ENCODE data around the gene THSD7B. TPM values are rescaled to one million over a fixed set of nuclear protein-coding genes. Genes with fewer than 3 reads are reported as not detected.

Gene THSD7B
- total and polyA plus RNA-seq, 3 experiments from 2014 or later, result not detected

GRCh38 chr2:136927156-136927555 is 161.8 kb downstream of the THSD7B start:
- Histone ChIP-seq H3K36me3 (ENCODE audit: insufficient read depth, low read length) (no peaks in the 10 kb centered on the region), H3K27ac (ENCODE audit: low read depth, low read length) (no peak overlapping the region), H3K4me3 (ENCODE audit: low read length) (no peak overlapping the region), H3K4me1 (ENCODE audit: insufficient read depth, low read length) (no peaks in the 10 kb centered on the region), H3K27me3 (ENCODE audit: insufficient read depth, low read length, poor library complexity, severe bottlenecking) (no peaks in the 10 kb centered on the region), H3K9me3 (ENCODE audit: low read length) (no peaks in the 10 kb centered on the region)
- peaks cover 2 to 12% (median 4%) of the 10 kb centered on the region in 5 donors for H3K9me3 Mint-ChIP-seq
- peaks cover 0 to 3% of the 10 kb centered on the region in 2 donors for H3K27me3 Mint-ChIP-seq
- ChIA-PET CTCF (no interaction called here), POLR2A (no interaction called here)
- no peak overlapping the region for H3K4me3 Mint-ChIP-seq
- DNase-seq, result no peak
- no peaks in the 10 kb centered on the region for H3K36me3 Mint-ChIP-seq
- no peaks in the 10 kb centered on the region for H3K4me1 Mint-ChIP-seq
- no peak overlapping the region for H3K27ac Mint-ChIP-seq

- no peak overlapping the region for H3K4me3 ChIP-seq (ENCODE audit: low read length)
- ChIA-PET POLR2A (no interaction called here), CTCF (no interaction called here)
- no peak for DNase-seq
- Mint-ChIP-seq H3K27me3 (peaks cover 0 to 3% of the 10 kb centered on the region in 2 donors), H3K4me3 (no peak overlapping the region), H3K9me3 (peaks cover 2 to 7% (median 4%) of the 10 kb centered on the region in 5 donors), H3K36me3 (no peaks in the 10 kb centered on the region), H3K4me1 (no peaks in the 10 kb centered on the region), H3K27ac (no peak overlapping the region)
- no peak overlapping the region for H3K27ac ChIP-seq (ENCODE audit: low read depth, low read length)
- H3K36me3 ChIP-seq (ENCODE audit: insufficient read depth, low read length), result no peaks in the 10 kb centered on the region
- no peaks in the 10 kb centered on the region for H3K4me1 ChIP-seq (ENCODE audit: insufficient read depth, low read length)
- H3K27me3 ChIP-seq (ENCODE audit: insufficient read depth, low read length, poor library complexity, severe bottlenecking), result no peaks in the 10 kb centered on the region
- no peaks in the 10 kb centered on the region for H3K9me3 ChIP-seq (ENCODE audit: low read length)
Observed at GRCh38 chr2:136929531-136929930, 164.2 kb downstream of the THSD7B start.

GRCh38 chr2:136932700-136933099 is 167.4 kb downstream of the THSD7B start:
- Mint-ChIP-seq H3K4me1 (no peaks in the 10 kb centered on the region), H3K36me3 (no peaks in the 10 kb centered on the region), H3K4me3 (no peak overlapping the region), H3K27me3 (no peaks in the 10 kb centered on the region), H3K27ac (no peak overlapping the region), H3K9me3 (peaks cover 0 to 11% (median 0%) of the 10 kb centered on the region in 5 donors)
- no peaks in the 10 kb centered on the region for H3K36me3 ChIP-seq (ENCODE audit: insufficient read depth, low read length)
- POLR2A ChIA-PET, result no interaction called here
- H3K4me3 ChIP-seq (ENCODE audit: low read length), result no peak overlapping the region
- no peaks in the 10 kb centered on the region for H3K27me3 ChIP-seq (ENCODE audit: insufficient read depth, low read length, poor library complexity, severe bottlenecking)
- H3K9me3 ChIP-seq (ENCODE audit: low read length), result no peaks in the 10 kb centered on the region
- CTCF ChIA-PET, result no interaction called here
- no peak overlapping the region for H3K27ac ChIP-seq (ENCODE audit: low read depth, low read length)
- DNase-seq, result no peak
- H3K4me1 ChIP-seq (ENCODE audit: insufficient read depth, low read length), result no peaks in the 10 kb centered on the region

- no peaks in the 10 kb centered on the region for H3K36me3 ChIP-seq (ENCODE audit: insufficient read depth, low read length)
- no peaks in the 10 kb centered on the region for H3K9me3 ChIP-seq (ENCODE audit: low read length)
- Mint-ChIP-seq H3K4me1 (no peaks in the 10 kb centered on the region), H3K9me3 (peaks cover 0 to 10% (median 0%) of the 10 kb centered on the region in 5 donors), H3K27me3 (no peaks in the 10 kb centered on the region), H3K4me3 (no peak overlapping the region), H3K27ac (no peak overlapping the region), H3K36me3 (no peaks in the 10 kb centered on the region)
- ChIA-PET POLR2A (no interaction called here), CTCF (no interaction called here)
- no peaks in the 10 kb centered on the region for H3K27me3 ChIP-seq (ENCODE audit: insufficient read depth, low read length, poor library complexity, severe bottlenecking)
- no peak overlapping the region for H3K27ac ChIP-seq (ENCODE audit: low read depth, low read length)
- H3K4me3 ChIP-seq (ENCODE audit: low read length), result no peak overlapping the region
- no peaks in the 10 kb centered on the region for H3K4me1 ChIP-seq (ENCODE audit: insufficient read depth, low read length)
- DNase-seq, result no peak
Observed at GRCh38 chr2:136935119-136935518, 169.8 kb downstream of the THSD7B start.

GRCh38 chr2:136956050-136956449 is 190.7 kb downstream of the THSD7B start:
- H3K27me3 ChIP-seq (ENCODE audit: insufficient read depth, low read length, poor library complexity, severe bottlenecking), result no peaks in the 10 kb centered on the region
- Mint-ChIP-seq H3K9me3 (peaks cover 0 to 5% (median 0%) of the 10 kb centered on the region in 5 donors), H3K27me3 (no peaks in the 10 kb centered on the region), H3K4me1 (no peaks in the 10 kb centered on the region), H3K4me3 (no peak overlapping the region), H3K36me3 (no peaks in the 10 kb centered on the region), H3K27ac (no peak overlapping the region)
- H3K4me1 ChIP-seq (ENCODE audit: insufficient read depth, low read length), result no peaks in the 10 kb centered on the region
- no peaks in the 10 kb centered on the region for H3K9me3 ChIP-seq (ENCODE audit: low read length)
- DNase-seq, result no peak
- H3K4me3 ChIP-seq (ENCODE audit: low read length), result no peak overlapping the region
- no peak overlapping the region for H3K27ac ChIP-seq (ENCODE audit: low read depth, low read length)
- ChIA-PET POLR2A (no interaction called here), CTCF (no interaction called here)
- no peaks in the 10 kb centered on the region for H3K36me3 ChIP-seq (ENCODE audit: insufficient read depth, low read length)

- H3K27ac ChIP-seq (ENCODE audit: low read depth, low read length), result no peak overlapping the region
- no peaks in the 10 kb centered on the region for H3K4me1 Mint-ChIP-seq
Observed at GRCh38 chr2:136957044-136957443, 191.7 kb downstream of the THSD7B start.

GRCh38 chr2:136962105-136962725 is 196.9 kb downstream of the THSD7B start:
- peaks cover 0 to 3% of the 10 kb centered on the region in 2 donors for H3K27me3 Mint-ChIP-seq
- ChIA-PET CTCF (no interaction called here), POLR2A (no interaction called here)
- H3K27ac ChIP-seq (ENCODE audit: low read depth, low read length), result no peak overlapping the region
- H3K9me3 ChIP-seq (ENCODE audit: low read length), result no peaks in the 10 kb centered on the region
- H3K27ac Mint-ChIP-seq, result no peak overlapping the region
- H3K9me3 Mint-ChIP-seq, result peaks cover 0 to 4% (median 0%) of the 10 kb centered on the region in 5 donors
- no peaks in the 10 kb centered on the region for H3K36me3 Mint-ChIP-seq
- no peak overlapping the region for H3K4me3 ChIP-seq (ENCODE audit: low read length)
- H3K4me3 Mint-ChIP-seq, result no peak overlapping the region
- DNase-seq, result no peak
- no peaks in the 10 kb centered on the region for H3K36me3 ChIP-seq (ENCODE audit: insufficient read depth, low read length)
- H3K4me1 ChIP-seq (ENCODE audit: insufficient read depth, low read length), result no peaks in the 10 kb centered on the region
- no peaks in the 10 kb centered on the region for H3K4me1 Mint-ChIP-seq
- no peaks in the 10 kb centered on the region for H3K27me3 ChIP-seq (ENCODE audit: insufficient read depth, low read length, poor library complexity, severe bottlenecking)

More at GRCh38 chr2:136957044-136957443, 191.7 kb downstream of the THSD7B start:
- Histone ChIP-seq H3K4me1 (ENCODE audit: insufficient read depth, low read length) (no peaks in the 10 kb centered on the region), H3K9me3 (ENCODE audit: low read length) (no peaks in the 10 kb centered on the region), H3K27me3 (ENCODE audit: insufficient read depth, low read length, poor library complexity, severe bottlenecking) (no peaks in the 10 kb centered on the region), H3K36me3 (ENCODE audit: insufficient read depth, low read length) (no peaks in the 10 kb centered on the region), H3K4me3 (ENCODE audit: low read length) (no peak overlapping the region)
- POLR2A ChIA-PET, result no interaction called here
- Mint-ChIP-seq H3K4me3 (no peak overlapping the region), H3K27me3 (no peaks in the 10 kb centered on the region), H3K9me3 (peaks cover 0 to 5% (median 0%) of the 10 kb centered on the region in 5 donors), H3K36me3 (no peaks in the 10 kb centered on the region), H3K27ac (no peak overlapping the region)
- DNase-seq, result no peak
- CTCF ChIA-PET, result no interaction called here

- Mint-ChIP-seq H3K36me3 (no peaks in the 10 kb centered on the region), H3K9me3 (peaks cover 0 to 4% (median 0%) of the 10 kb centered on the region in 5 donors), H3K27me3 (peaks cover 0 to 3% of the 10 kb centered on the region in 2 donors), H3K4me1 (no peaks in the 10 kb centered on the region), H3K4me3 (no peak overlapping the region), H3K27ac (no peak overlapping the region)
- no peak for DNase-seq
- POLR2A ChIA-PET, result no interaction called here
- Histone ChIP-seq H3K9me3 (ENCODE audit: low read length) (no peaks in the 10 kb centered on the region), H3K4me3 (ENCODE audit: low read length) (no peak overlapping the region), H3K4me1 (ENCODE audit: insufficient read depth, low read length) (no peaks in the 10 kb centered on the region), H3K27ac (ENCODE audit: low read depth, low read length) (no peak overlapping the region), H3K27me3 (ENCODE audit: insufficient read depth, low read length, poor library complexity, severe bottlenecking) (no peaks in the 10 kb centered on the region), H3K36me3 (ENCODE audit: insufficient read depth, low read length) (no peaks in the 10 kb centered on the region)
- CTCF ChIA-PET, result no interaction called here
Observed at GRCh38 chr2:136966485-136966884, 201.1 kb downstream of the THSD7B start.
